CD4-positive, alpha-beta T cell treated with Interleukin-21 for 1 hour (primary cell): ENCODE data around the gene MOB2.

Experiments
- DNase-seq: peaks from one replicate; pipeline ENCODE4 v3.0.0-alpha.2; 2020

Gene MOB2

DNA sequence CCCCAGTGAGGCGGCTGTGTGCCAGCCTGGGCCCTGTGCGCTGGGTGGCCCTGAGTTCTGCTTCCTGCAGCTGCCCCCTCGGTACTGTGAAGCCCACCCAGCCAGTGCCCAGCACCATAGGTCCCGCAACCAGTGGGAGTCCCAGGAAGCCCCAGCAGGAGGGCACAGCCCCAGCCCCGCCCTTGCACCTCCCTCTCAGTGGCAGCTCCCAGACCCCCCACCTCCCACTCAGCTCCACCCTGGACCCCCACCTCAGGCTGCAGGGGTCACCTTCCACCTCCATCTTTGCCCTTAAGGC is 30.9 kb downstream of the MOB2 start:
- DNase-seq = no peak

DNA sequence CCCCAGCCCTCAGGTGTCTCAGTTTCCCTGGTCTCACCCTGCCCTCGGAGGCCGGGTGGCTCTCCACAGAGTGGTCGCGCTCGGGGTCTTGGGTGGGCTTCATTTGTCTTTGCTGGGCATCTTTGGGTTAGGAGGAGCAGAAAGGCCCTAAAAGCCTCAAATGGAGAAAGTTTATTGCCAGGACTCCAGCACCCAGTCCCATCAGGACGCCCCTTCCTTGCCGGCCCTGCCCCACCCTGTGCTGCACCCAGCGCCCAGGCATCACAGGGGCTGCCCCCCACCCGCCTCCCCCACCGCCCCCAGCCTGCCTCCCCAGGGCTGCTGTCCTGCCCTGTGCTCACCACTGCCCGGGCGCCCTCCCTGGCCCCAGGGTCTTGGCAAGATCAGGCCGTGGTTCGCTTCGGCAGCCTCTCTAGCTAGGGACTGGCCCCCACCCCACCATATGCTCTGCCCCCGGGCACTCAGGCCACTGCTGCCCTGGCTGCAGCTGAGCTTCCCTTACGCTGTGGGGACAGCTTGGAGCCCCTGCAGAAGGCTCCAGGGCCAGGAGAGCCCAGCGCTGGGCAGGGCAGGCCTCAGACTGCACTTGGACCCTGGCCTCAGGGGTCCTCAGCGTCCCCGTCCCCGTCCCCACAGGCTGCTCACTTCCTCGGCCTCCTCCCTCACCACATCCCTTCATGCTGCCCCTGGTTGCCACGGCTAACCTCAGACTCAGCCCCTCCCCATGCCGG is 31.4 kb downstream of the MOB2 start:
- DNase-seq = no peak

DNA sequence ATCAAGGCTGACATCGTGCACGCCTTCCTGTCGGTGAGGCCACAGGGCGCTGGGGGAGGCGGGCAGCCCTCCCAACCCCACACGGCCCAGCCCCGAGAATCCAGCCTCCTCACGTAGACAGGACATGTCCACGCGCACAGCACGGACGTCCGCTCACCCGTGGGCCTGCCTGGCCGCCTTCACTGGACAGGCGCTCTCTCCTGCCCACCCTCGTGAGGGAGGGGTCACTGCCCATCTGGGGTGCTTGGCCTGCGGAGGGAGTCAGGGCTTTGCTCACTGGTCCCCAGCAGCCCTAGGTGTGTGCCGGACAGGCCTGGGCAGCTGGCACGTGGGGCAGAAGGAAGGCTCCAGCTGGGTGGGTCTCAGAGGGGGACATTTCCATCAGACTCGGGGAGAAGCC is 32.0 kb downstream of the MOB2 start:
- no peak for DNase-seq

DNA sequence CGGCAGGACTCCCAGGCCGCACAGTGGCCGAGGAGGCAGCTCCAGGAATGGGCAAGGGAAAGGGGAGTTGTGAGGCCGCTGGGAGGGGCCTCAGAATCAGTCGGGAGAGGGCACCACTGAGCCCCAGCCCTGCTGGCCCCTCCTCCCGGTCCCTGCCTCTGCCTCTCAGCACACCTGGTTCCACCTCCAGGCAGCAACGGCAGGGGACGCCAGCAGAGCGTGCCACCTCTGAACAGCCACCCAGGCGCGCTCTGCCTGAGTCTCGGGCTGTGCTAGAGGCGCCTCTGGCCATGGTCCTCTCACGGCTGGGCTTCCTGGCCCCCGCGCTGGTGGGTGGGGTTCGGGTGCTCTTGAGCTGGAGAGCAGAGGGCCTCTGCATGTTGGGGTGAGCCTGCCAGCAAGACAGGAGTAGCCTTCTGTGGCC is 33.0 kb downstream of the MOB2 start:
- peak; percentile 51 for DNase-seq

DNA sequence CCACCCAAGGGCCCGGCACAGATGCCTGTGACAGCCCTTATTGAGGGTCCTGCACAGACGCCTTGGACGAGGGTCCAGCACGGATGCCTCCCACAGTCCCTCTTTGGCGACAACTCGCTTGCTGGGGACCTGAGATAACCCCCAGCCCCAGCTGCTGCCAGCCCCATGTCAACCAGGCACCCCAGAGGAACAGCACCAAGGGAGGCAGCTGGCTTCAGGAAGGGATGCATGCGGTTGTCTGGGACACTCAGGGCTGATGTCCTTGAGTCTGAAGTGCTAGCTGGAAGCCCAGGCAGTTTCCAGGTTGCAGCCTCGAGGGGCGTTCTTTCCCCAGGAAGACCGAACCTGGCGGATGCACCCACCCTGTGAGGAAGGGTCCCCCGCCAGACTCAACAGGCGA is 33.8 kb downstream of the MOB2 start:
- DNase-seq = no peak

DNA sequence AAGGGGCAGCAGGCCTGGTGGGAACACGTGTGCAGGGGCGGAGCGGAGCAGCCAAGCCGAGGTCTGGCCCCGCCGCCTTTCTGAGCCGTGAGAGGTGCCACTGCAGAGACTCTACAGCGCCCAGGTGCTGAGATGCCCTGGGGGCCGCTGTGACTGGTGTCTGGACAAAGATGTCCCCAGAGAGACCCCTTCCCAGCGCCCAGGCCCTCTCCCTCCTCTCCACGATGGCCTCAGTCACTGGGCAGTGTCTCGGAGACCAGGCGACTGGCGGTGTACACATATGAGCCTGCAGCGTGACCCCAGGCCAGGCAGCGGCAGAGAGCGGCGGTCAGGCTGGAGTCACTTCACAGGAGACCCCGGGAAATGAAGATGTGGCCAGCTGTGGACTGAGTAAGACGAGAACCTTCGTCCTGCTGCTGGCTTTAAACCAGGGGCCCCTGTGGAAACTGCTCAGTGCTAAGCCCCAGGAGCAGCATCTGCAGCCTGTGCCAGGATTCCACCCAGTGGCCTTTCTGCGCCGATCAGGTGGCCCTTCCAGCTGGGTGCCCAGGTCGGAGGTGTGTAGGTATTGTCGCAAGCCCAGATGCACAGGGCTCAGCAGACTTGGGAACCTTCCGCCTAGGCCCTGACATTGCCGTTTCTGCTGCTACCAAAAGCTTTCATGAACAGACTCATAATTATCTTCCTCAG is 34.7 kb downstream of the MOB2 start:
- no peak for DNase-seq

DNA sequence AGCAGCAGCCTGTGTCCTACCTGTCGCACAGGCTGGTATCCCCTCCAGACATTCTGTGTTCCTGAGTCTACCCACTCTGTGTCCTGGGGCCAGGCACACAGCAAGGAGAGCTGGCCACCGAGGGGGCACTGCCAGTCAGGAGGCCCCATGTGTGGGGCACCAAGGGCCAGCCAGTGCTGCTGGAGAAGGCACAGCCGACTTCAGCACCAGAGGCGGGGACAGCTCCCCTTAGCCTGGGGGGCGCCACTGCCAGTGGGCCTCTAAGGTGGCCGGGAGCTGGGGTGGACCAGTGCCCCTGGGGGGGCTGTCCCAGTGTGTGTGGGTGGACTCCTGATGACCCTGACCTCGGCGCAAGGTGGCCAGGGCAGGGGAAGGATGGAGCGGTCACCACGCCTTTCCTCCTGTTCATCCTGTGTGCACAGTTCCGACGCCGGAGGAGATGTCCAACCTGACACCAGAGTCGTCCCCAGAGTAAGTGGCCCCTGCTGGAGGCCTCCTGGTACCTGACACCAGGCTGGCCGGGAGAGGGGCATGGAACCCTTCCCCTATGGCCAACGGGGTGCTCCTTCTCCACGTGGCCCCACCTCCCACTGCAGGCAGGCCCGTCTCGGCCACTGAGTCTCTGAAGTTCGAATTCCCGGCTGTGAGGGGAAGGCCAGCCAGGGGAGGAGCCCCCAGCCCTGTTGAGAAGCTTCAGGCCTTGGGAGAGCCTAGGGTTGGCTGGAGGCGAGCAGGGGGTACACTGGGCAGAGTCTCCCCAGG is 35.4 kb downstream of the MOB2 start:
- no peak for DNase-seq

DNA sequence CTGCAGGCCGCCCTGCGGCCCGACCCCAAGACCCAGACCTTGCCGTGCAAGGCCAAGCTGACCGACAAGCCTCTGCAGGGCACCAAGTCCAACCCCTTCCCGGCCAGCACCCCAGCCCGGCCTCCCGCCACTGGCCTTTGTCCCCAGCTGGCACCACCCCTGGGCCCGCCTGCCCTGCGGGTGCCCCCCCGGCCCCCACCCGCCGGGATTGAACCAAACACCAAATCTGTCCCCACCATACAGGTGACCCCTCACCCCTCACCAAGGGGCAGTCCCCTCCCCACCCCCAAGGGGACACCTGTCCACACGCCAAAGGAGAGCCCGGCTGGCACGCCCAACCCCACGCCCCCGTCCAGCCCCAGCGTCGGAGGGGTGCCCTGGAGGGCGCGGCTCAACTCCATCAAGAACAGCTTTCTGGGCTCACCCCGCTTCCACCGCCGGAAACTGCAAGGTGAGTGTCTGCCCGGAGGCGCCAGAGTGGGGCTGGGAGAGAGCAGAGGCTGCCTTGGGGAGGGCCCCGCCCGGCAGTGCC is 36.2 kb downstream of the MOB2 start:
- no peak for DNase-seq

DNA sequence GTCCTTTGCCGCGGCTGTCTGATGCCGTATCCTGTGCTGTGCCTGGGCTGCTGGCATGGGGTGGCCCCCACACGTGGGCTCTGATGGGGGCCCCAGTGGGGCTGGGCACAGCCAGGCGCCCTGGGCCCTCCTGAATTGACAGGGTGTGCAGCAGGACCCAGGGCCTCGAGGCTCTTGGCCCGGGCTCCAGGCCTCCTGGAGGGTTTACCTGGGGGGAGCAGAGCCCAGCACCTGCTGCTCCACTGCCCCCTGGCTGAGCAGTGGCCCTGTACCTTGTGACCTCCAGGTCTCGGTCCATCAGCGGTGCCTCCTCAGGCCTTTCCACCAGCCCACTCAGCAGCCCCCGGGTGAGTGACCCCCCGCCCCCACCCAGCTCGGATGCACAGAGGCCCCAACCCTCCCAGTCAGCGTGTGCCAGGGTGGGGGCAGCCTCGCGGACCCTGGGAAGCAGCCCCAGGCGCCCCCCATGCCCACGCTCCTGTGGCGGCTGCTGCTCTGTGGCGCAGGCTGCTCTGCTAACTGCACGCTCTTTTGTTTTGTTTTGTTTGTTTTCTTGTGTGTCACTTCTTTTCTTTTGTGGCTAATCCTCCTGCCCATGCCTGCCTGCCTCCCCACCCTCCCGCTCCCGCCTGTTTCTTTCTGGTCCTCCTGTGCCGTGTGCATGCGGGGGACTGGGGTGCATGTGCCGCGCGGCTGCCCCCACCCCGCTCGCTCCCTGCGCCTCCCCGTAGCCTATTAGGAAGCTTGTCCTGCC is 36.9 kb downstream of the MOB2 start:
- no peak for DNase-seq

DNA sequence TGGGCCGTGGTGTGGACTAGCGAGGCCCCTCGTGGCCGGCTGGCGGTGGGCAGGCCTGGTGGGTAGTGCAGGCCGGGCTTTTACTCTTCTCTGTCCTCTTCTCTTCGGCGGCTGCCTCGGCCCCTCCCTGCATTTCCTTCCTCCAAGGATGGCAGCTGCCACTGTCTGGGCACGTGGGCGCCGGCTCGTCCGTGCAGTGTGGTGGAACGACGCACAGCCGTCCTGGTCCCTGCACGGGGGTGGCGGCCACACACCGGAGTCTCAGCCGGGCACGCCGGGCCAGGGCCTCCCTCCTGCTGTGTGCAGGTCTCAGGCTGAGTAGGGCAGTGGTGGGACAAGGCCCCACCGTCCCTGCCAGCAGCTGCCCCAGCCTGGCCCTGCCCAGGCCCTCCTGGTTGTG is 37.7 kb downstream of the MOB2 start:
- no peak for DNase-seq

DNA sequence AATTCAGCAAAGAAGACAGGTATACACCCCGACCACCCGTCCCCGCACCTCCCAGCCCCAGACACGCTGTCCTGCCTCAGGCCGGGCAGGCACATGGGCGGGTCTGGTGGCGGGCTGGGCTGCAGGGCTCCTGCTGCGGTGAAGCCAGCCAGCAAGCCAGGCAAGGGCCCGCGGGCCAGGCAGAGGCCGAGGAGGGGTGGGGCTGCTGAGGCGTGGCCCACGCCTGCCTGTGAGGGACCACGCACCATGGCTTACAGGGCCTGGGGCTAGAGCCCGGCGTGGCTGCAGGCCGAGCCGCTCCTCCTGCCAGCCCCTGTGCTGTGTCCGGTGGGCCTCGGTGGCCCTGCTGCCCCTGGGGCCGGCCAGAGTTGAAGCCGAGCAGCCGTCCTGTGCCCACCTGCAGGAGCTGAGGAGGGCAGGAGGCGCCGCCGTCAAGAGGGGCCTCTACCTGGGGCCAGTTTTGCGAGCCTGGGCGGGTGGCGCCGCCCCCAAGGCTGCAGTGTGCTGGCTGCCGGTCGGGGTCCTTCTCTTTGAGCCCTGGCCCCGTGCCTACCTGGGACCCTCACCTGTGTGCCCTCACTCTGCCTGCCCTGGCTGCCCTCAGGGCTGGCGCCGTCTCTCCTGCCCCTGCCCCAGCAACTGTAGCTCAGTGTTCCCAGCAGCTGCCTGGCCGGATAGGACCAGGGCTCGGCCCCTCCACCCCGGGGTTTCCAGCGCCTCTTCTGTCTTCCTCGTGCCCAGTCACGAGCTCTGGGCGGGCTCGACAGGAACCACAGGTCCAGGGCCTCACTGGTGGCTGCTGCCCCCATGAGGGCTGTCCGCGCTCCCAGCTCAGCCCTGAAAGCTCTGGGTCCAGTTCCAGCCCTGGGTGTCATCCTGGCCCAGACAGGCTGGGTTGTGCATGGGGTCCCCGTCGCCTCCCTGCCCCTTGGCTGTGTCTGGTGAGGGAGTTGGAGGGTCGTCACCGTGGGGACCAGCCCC is 38.4 kb downstream of the MOB2 start:
- DNase-seq = no peak

DNA sequence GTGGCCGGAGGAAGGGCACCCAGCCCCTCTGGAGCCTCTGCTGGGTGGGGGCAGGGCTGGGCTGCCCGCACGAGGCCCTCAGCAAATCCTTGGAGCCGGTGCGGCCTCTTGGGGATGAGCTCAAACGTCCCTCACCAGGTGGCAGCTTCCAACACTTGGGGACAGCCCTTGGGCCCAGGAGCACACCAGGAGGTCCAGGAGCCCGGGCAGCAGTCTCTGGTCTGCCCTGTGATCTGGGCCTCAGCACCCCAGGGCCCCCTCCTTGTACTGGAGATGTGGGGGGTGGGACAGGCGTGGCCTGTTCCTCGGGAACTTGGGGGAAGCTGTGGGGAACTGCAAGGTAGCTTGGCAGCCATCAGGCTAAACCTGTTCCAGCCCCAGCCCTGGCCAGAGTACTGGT is 40.0 kb downstream of the MOB2 start:
- no peak for DNase-seq

DNA sequence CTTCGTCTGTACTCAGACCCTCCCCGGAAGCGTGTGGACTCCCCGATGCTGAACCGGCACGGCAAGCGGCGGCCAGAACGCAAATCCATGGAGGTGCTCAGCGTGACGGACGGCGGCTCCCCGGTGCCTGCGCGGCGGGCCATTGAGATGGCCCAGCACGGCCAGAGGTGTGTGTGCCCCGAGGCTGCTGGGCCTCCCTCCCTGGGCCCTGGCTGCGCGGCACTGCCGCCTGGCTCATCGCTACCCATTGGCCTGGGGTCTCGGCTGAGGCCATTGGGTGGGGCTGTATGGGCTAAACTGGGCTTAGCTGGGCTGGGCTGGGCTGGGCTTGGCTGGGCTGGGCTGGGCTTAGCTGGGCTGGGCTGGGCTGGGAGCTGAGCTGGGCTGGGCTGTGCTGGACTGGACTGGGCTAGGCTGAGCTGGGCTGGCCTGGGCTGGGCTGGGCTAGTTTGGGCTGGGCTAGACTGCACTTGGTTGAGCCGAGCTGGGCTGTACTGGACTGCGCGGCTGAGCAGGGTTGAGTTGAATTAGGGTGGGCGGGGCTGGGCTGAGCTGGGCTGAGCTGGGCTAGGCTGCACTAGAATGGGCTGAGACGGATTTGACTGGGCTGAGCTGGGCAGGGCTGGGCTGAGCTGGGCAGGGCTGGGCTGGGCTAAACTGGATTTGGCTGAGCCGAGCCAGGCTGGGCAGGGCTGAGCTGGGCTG is 40.7 kb downstream of the MOB2 start:
- no peak for DNase-seq

DNA sequence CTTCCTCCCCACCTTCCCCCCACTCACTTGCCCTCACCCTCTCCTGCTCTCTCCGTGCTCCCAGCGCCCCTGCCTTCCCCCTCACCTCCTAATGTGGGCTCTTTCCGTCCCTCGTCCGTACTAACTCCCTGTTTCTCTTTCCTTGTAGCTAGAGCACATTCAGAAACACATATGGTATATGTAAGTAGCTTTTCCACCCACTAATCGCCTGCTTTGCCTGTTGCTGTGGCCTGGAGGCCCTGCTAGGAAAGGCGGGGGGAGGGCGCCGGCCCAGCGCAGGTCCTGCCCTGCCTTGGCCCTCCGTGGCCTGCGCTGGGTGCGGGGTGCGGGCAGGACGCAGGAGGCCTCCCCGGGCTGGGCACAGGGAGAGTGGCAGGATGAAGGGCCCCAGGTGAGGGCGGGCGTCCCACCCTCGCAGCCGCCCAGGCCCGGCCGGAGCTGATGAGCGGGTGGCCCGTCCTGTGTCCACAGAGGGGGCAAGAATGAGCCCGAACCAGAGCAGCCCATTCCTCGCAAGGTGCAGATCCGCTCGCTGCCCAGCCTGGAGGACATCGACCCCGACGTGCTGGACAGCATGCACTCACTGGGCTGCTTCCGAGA is 41.7 kb downstream of the MOB2 start:
- DNase-seq = no peak

DNA sequence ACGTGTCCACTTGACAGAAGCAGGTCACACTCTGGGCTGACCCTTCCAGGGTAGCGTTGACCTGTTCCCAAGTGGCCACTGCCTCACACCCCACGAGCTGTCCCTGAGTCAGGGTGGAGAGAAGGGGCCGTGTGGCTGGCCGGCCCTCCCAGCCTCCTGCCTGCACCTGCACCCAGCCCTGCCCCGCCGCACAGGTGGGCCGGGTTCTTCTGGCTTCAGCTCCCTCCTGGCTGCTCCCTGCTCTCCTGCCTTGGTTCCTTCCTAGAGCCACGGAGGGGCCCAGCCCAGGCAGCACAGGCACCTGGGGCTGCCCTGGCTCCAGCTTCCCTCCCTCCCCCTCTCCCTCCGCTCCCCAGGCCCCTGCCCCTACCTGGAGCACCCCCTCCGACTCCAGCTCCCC is 42.3 kb downstream of the MOB2 start:
- no peak for DNase-seq

DNA sequence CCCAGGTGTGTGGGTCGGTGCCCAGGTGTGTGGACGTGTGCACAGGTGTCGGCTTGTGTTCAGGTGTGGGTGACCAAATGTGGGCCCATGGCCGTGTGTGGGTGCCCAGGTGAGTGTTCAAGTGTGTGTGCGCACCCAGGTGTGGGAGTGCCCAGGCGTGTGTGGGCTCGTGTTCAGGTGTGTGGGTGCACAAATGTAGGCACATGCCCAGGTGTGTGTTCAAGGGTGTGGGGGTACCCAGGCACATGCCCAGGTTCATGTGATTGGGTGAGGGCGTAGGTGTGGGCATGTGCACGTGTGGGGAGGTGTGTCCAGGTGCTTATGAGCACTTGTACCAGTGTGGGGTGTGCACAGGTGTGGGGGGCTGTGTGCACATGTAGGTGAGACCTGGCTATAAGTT is 42.8 kb downstream of the MOB2 start:
- DNase-seq = no peak

DNA sequence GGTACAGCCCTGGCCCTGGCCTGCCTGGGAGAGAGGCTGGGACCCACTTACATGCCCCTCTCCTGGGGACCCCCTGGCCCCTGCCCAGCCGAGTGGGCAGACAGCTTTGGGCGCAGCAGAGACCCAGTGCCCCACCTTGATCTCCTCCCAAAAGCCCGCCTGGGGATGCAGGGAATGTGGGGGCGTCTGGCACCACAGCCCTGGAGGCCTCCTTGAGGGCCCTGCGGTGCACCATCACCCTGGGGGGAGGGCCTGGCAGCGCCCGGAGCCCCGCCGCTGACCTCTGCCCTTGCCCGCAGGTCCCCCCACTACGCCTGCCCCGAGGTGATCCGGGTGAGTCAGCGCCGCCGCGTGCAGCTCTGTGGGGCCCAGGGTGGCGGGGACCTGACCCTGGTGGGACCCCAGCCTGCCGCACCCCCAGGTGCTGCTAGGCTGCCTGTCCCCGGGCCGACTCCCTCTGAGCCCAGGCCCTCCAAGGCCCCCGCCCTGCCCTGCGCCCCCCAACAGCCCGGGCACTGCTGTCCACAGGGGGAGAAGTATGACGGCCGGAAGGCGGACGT is 43.7 kb downstream of the MOB2 start:
- DNase-seq = no peak

DNA sequence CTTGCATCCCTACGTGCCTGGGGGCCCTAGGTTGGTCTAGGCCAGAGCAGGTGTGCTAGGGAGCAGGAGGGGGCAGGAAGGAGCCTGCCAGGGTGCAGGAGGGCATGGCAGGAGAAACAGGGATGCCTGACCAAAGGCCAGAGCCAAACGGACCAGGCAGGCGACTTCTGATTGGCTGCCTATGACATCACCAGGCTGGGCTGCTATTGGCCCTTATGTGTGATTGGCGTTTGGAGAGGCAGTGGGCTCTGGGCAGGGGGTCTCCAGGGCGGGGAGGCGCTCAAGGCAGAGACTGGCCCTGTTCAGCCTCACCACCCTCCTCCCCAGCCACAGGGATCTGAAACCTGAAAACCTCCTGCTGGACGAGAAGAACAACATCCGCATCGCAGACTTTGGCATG is 44.4 kb downstream of the MOB2 start:
- no peak for DNase-seq

DNA sequence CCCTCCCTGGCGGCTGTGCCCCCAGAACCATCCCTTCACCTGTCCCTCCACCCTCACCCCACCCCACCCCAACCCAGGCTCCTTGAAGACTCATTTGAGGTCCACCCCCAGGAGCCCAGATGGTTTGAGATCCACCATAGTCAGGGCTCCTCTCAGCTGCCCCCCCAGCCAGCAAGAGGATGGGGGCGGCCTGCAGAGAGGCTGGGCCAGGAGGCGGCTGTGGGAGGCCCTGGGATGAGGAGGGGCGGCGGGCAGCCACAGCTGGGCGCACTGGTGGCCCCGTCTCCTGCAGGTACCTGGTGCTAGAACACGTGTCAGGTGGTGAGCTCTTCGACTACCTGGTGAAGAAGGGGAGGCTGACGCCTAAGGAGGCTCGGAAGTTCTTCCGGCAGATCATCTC is 46.1 kb downstream of the MOB2 start:
- DNase-seq = no peak

DNA sequence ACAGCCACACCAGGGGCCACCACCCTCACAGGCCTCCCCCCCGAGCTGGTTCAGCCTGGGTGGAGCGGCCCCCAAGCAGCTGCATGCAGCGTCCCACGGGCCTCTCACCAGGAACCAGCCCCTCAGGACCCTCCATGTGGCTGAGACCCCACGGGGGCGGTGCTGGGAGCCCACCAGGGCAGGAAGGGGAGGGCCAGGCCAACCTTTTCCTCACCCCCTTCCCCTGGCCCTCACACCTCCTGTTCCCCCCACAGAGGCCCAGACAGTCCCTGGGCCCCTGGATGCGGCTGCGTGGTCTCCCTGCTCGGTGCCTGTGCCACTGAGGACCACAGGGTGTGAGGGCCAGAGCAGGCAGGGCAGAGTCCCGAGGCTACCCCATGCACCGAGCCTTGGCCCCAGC is 46.5 kb downstream of the MOB2 start:
- no peak for DNase-seq

DNA sequence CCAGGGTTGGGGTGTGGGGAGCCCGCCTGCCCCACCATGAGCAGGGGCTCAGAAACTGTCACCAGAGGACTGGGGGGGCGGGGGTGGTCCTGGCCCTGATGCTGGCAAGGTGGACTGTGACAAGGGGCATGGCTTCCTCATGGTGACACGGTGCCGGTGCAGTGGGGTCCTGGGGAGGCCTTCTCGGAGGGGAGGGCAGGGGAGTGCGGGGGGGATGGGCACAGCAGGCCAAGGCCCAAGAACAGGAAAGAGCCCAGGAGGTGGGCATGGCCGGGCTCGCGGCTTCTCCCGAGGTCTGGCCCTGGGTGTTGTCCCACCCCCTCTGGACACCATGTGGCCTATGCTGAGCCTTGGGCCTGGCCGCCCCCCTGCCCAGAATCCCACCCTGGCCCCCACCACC is 47.2 kb downstream of the MOB2 start:
- DNase-seq = no peak
